Hepatocyte (in vitro differentiated cells): Measurements from ENCODE around the gene SPATA6L.

Experiments used
- CTCF ChIP-seq: fragments of 200-600 bp; sonication (generic); IDR thresholded peaks from 2 replicates; pipeline ENCODE4 v1.5.1; 2016; ENCODE audit warnings: antibody characterized with exemption, mild to moderate bottlenecking; ENCODE audit not compliant: poor library complexity
- EZH2 ChIP-seq: fragments of 200-600 bp; sonication (generic); IDR thresholded peaks from 2 replicates; pipeline ENCODE4 v1.6.1; 2016; ENCODE audit warnings: antibody characterized with exemption, mild to moderate bottlenecking, borderline replicate concordance
- EZH2phosphoT487 ChIP-seq: fragments of 200-600 bp; sonication (generic); IDR thresholded peaks from one replicate; pipeline ENCODE4 v1.6.1; 2018; ENCODE audit warnings: antibody characterized with exemption, mild to moderate bottlenecking, low read depth, moderate library complexity; ENCODE audit not compliant: unreplicated experiment, severe bottlenecking

GRCh38 chr9:4674783-4675182 lies 8.5 kb upstream of the SPATA6L start:
- TF ChIP-seq CTCF = no peak
- no peak for TF ChIP-seq EZH2
- no peak for TF ChIP-seq EZH2phosphoT487
